HG03378 (cell line): Measurements from ENCODE around the gene IGSF3.

Experiments used
- ATAC-seq: cut with Tn5 transposase; IDR thresholded peaks from one replicate; pipeline ENCODE4 v1.9.1; 2021; ENCODE audit warnings: mild to moderate bottlenecking, moderate library complexity; ENCODE audit not compliant: unreplicated experiment

IGSF3 gene

DNA sequence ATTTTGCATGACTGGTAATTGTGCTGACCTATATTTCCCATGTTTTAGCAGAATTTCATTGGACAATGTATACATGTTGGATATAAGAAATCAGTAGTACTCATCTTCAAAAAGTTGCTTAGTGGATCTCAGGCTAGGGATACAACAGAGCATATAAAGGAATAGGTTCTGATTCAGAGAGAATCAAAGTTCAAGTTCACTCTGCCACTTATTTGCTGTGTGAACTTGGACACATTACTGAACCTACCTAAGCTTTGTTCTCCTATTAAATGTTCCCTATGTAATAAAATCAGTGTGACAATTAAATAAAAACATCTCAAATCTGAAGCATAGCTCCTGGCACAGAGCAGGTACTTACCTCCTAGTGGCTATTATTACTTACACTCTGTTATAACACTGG lies 106.0 kb downstream of the IGSF3 start:
- no peak for ATAC-seq

DNA sequence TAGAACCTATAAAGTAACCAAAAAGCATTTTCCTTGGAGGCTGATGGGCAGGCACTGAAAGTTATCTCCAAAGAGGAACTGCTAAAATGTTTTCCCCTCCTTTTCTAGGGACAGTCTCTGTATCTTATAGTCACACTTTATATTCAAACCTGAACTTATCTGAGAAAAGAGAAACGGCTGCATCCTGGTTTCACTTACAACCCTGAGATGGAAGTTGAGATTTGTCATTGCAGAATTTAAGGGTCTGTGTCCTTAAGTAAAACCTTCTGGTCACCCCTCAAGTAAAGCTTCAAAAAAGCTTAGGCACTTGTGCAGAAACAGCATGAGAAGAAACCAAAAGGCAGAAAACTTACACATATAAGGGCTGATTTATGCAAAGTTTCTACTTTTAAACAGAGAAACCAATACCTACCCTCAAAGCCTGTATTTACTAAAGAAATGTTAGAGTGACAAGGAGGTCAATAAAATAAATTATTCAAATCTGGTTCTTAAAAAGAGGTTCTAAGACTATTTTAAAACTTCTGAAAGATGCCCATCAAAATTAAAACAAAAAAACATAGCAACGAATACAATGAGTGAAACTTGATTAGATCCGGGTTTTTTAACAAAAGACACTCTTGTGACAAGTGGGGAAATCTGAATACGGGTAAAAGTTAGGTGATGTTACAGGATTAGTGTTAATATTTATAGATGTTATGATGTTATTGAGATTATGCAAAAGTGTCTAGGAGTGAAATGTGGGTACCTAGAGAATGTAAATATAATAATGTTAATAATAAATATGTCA lies 106.6 kb downstream of the IGSF3 start:
- ATAC-seq: peak; percentile 18

- ATAC-seq: peak; percentile 33
These were observed 108.2 kb downstream of the IGSF3 start for GRCh38 chr1:116559304-116559761.

DNA sequence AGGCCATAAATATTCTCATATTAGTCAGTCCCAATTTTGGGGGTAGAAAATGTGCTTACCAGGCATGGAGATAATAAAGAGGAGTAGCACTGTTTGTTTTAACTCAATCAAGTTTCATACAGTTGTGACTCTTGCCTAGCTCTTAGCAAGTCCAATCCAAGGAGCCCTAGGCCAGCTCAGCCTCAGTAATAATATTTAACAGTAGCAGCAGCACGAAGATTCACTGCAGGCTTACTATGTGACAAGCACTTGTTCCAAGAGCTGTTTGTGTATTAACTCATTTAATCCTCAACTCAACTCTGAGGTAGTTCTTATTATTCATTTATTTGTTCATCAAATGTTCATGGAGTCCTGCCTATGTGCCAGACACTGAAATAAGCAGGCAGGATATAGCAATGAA lies 109.0 kb downstream of the IGSF3 start:
- ATAC-seq: no peak

GRCh38 chr1:116558140-116558549 lies 109.4 kb downstream of the IGSF3 start:
- peak; percentile 31 for ATAC-seq

DNA sequence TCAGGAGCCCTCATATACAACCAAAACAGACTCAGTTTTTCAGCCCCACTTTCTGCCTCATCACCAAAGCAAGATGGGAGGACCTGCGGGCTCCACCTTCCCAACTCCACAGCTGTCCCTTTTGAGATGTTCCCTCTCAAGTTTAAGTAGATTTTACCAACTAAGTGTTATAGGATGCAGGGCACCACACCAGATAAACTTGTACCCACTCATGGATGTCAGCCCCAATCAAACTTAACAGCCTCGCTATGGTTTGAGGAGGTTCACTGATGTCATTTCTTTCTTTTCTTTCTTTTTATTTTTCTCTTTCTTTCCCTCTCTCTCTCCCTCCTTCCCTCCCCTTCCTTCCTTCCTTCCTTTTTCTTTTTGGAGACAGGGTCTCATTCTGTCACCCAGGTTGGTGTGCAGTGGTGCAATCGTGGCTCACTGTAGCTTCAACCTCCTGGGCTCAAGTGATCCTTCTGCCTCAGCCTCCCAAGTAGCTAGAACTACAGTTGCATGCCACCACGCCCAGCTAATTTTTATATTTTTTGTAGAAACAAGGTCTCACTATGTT lies 110.1 kb downstream of the IGSF3 start:
- no peak for ATAC-seq

DNA sequence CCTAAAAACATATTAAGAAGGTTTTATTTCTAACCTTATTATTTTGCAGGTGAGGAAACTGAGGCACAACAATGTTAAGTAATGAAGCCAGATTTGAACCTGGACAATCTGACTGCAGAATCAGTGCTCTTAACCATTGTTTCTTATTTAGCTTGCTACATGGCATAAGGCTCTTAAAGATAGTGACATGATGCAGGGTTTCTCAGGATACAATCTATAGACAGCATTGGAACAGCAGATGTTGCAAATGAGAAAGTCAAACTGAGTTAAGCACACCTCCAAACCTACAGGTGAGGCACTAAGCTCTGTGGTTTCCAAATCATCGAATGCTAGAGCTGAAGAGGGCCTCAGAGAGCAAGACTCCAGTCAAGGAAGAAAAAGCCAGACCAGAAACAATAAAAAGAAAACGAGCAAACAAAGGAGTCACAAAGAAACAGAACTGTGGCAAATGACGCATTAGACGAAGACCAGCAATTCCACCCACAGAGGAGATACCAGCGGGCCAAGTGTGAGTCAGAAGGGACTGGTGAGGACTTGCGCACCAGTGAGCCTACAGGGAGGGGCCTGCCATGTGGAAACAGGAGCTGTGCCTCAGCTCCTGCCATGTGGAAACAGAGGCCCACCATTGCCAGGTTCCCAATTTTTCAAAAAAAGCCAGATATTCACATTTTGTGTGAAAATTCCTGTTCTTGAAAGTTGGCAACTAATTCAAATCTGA lies 111.1 kb downstream of the IGSF3 start:
- peak; percentile 57 for ATAC-seq

DNA sequence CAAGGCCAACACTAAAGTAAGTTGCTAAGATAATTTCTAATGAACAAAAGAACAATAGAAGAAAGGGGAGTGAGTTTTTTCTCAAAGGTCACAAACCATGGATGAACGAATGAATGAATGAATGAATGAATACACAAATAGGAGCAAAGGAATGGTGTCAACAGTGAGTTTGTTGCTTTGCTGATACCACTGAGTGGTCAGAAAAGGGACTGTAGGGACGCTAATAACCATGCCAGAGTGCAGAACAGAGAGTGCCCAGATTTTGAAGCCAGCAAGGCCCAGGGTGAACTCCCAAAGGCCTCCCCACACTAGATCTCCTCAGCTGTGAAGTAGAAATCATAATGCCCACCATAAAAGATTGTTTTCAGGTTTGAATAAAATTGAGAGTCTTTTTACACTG lies 112.6 kb downstream of the IGSF3 start:
- ATAC-seq: no peak

DNA sequence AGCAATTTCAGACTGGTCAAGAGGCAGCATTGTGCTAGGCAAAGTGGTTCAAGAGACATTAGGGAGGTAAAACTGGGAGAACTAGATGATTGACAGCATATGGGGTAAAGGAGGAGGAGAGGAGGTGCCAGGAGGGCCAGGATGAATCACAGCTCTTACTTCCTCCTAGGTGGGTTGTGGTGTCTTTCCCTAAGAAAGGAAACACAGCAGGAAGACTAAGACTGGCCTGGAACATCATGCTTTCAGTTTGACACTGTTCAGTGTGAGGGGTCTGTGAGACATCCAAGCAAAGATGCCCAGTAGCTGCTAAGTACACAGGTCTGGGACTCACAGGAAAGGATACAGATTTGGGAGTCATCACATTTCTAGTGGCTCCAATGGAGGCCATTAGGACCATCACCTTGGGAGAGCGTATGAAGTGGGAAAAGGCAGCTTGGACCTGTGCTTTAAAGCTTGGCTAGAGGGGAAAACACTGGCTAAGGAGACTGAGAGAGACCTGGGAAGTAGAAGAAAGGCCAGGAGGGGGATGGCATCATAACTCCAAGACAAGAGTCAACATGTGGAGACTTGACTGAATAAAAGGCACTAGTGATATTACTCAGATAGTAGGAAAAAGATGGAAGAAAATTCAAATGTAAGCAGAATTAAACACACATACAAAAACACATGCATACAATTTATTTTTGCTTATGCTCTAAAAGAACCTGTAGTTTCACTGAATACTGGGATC lies 114.0 kb downstream of the IGSF3 start:
- no peak for ATAC-seq

DNA sequence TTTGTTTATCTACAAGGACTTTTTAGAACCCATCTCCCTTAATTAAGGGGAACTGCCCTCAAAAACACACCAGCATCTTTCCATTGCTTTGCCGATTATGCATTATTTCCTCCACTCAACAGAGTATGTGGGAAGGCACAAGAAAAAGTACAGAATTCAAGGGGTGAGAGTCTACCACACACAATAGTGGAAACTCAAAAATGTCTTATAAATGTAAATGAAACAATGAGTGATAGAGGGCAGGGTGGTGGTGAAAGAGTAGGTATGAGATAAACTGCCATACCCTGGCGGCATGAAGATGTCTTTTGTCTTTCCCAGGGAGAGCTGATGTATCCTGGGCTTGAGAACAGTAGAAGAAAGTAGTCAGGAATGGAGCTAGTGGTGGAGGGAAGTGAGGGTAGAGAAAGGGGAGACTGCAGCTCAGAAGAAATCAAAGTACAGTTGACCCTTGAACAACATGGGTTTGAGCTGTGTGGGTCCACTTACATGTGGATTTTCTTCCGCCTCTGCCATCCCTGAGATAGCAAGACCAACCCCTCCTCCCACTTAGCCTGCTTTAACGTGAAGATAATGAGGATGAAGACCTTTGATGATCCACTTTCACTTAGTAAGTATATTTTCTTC lies 121.1 kb downstream of the IGSF3 start:
- ATAC-seq: no peak

DNA sequence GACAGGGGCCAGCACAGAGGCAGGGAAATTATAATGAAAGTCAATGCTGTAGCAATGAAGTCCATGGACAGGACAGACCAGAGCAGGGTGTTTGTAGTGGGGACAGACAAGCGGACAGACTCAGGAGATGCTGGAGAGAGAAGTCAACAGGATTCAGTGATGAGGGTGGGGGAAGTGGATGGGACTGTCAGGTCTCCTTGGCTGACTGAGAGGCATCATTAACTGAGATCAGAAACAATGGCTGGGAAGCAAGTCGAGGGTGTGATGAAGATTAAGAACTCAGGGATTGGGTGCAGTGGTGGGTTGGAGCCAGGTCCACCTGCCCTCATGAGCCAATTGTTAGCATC lies 122.2 kb downstream of the IGSF3 start:
- no peak for ATAC-seq

DNA sequence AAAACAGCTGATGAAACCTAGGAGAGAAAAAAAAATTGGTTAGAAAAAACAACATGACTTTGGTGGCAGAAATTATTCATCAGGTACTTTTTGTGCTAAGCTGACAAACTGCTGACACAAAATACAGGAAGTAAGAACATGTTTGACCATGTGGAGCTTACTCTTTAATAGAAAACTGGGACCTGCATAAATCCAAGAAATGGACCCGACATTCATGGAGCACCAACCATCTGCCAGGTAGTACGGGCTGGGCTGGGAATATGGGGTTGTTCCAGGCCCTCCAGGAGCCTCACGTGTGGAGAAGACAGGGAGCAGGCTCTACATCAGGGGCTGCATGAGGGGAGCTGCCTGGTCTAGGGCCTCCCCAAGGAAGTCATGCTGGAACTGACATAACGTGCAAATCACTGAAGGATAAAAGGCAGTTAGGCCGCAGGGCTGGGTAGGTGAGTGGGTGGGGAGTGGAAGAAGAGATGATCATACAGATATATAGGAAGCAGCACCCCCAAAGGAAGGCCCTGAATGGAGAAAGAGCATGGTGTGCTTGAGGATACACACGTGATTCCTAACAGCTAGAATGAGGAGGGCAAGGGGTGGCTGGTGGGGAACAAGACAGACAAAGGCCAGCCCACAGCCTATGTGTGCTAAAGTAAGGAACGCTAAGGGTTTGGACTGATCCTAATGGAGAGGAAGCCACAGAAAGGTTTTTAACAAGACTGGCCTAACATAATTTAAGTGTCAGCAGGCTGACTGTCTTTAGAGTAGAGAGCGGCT lies 122.8 kb downstream of the IGSF3 start:
- peak; percentile 43 for ATAC-seq

DNA sequence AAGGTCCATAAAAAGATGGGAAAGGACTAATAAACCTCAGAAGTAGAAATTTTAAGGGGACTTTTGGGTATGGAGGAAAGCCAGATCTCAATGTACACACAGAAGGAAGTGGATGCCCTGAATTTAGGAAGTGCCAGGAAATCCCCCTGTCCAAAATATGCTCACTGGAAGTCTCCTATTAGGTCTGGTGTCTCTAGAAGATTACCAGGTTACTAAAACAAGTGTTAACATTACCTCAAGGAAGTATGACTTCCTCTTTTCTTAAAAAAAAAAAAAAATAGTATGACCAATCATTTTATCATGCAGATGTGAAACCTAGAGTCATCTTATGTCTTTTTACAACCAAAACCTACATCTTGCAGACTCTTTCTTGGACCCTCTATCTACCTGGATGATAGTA lies 127.4 kb downstream of the IGSF3 start:
- peak; percentile 61 for ATAC-seq

GRCh38 chr1:116538544-116538943 lies 129.0 kb downstream of the IGSF3 start:
- peak; percentile 84 for ATAC-seq

GRCh38 chr1:116537898-116538297 lies 129.6 kb downstream of the IGSF3 start:
- ATAC-seq: no peak

- ATAC-seq: no peak
These were observed 130.3 kb downstream of the IGSF3 start for GRCh38 chr1:116537040-116537831.

DNA sequence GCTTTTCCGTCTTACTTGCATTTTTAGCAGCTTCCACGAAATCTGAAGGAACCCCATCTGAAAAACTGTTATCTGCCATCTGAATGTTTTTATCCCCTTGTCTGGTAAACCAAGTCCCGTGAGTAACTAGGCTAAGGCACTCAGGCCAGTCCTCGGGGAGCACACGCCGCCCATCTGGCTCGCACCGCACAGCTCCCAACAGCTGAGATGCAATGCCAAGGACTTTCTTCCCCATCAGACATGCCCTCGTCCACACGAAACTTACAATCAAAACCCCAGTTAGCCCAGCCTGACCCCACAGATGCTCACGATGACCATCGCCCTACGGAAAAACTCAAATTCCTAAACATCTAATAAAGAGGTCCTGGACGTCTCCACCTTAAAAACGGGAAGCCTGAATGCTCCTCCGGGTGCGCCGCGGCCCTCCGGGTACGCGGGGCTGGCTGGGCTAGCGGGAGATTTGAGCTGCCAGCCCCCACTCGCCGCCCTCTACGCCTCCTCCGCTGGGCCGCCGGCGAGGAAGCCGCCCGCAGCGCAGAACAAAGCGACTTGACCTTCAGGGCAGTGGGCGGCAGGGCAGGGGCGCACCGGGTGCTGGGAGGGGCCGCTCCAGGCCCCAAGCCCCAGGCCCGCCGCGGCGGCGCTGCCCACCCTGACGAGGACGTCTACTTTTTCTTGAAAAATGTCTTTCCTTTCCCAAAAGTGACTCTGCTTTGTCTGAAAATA lies 133.4 kb downstream of the IGSF3 start:
- no peak for ATAC-seq

- no peak for ATAC-seq
These were observed 134.1 kb downstream of the IGSF3 start for GRCh38 chr1:116533429-116533820.
